Trophoblast cell (in vitro differentiated cells and primary cell): ENCODE measurements around the gene STON2.
A peak's percentile ranks its signal among the peaks of the same experiment; 100 is the strongest.

Experiments
- DNase-seq, 2 donors: peaks; one replicate each; pipeline ENCODE4 v3.0.0-alpha.2; 2016
- H2AFZ ChIP-seq: 2 replicates; pipeline ENCODE4 v1.6.1; 2013; ENCODE audit warnings: low read length, moderate library complexity, mild to moderate bottlenecking; ENCODE audit not compliant: insufficient read depth, poor library complexity
- H2AK5ac ChIP-seq: 2 replicates; pipeline ENCODE4 v1.6.1; 2013; ENCODE audit warnings: mild to moderate bottlenecking, low read length
- H2BK120ac ChIP-seq: 2 replicates; pipeline ENCODE4 v1.6.1; 2013; ENCODE audit warnings: low read length, mild to moderate bottlenecking, moderate library complexity; ENCODE audit not compliant: insufficient read depth, poor library complexity
- H2BK12ac ChIP-seq: 2 replicates; pipeline ENCODE4 v1.6.1; 2013; ENCODE audit warnings: mild to moderate bottlenecking, low read length, moderate library complexity
- H2BK5ac ChIP-seq: 2 replicates; pipeline ENCODE4 v1.6.1; 2013; ENCODE audit warnings: low read length, low read depth, moderate library complexity, mild to moderate bottlenecking; ENCODE audit not compliant: poor library complexity
- H3K14ac ChIP-seq: 2 replicates; pipeline ENCODE4 v1.6.1; 2013; ENCODE audit warnings: mild to moderate bottlenecking, low read length
- H3K18ac ChIP-seq: 2 replicates; pipeline ENCODE4 v1.6.1; 2013; ENCODE audit warnings: mild to moderate bottlenecking, low read length
- H3K23ac ChIP-seq: 2 replicates; pipeline ENCODE4 v1.6.1; 2013; ENCODE audit warnings: low read length
- H3K27ac ChIP-seq: 2 replicates; pipeline ENCODE4 v1.5.1; 2013; ENCODE audit warnings: low read depth, mild to moderate bottlenecking, inconsistent platforms, low read length, moderate library complexity
- H3K27me3 ChIP-seq: 2 replicates; pipeline ENCODE4 v1.6.1; 2013; ENCODE audit warnings: inconsistent platforms, mild to moderate bottlenecking, low read length, moderate library complexity; ENCODE audit not compliant: insufficient read depth
- H3K36me3 ChIP-seq, 2 experiments: 1 replicate in 1 of 2; 2 replicates in 1 of 2; pipeline ENCODE4 v1.6.1; 2013; ENCODE audit warnings: low read length in 2 of 2, mild to moderate bottlenecking in 2 of 2, moderate library complexity in 1 of 2; ENCODE audit not compliant: insufficient read depth in 2 of 2, control insufficient read depth in 1 of 2
- H3K4ac ChIP-seq: 2 replicates; pipeline ENCODE4 v1.6.1; 2013; ENCODE audit warnings: low read depth, mild to moderate bottlenecking, low read length, moderate library complexity
- H3K4me1 ChIP-seq, 2 experiments: 1 replicate in 1 of 2; 2 replicates in 1 of 2; pipeline ENCODE4 v1.6.1; 2013; ENCODE audit warnings: low read length in 2 of 2, mild to moderate bottlenecking in 2 of 2, moderate library complexity in 1 of 2; ENCODE audit not compliant: insufficient read depth in 2 of 2, control insufficient read depth in 1 of 2
- H3K4me2 ChIP-seq: 2 replicates; pipeline ENCODE4 v1.6.1; 2013; ENCODE audit warnings: inconsistent platforms, mild to moderate bottlenecking, low read length, moderate library complexity
- H3K4me3 ChIP-seq: 2 replicates; pipeline ENCODE4 v1.5.1; 2013; ENCODE audit warnings: mild to moderate bottlenecking, low read depth, low read length, inconsistent platforms
- H3K79me1 ChIP-seq: one replicate; pipeline ENCODE4 v1.6.1; 2013; ENCODE audit warnings: low read length
- H3K79me2 ChIP-seq: 2 replicates; pipeline ENCODE4 v1.6.1; 2013; ENCODE audit warnings: low read length, mild to moderate bottlenecking; ENCODE audit not compliant: control insufficient read depth, insufficient read depth, poor library complexity
- H3K9ac ChIP-seq: 2 replicates; pipeline ENCODE4 v1.6.1; 2013; ENCODE audit warnings: mild to moderate bottlenecking, low read length
- H3K9me3 ChIP-seq: 2 replicates; pipeline ENCODE4 v1.6.1; 2013; ENCODE audit warnings: low read depth, mild to moderate bottlenecking, control low read depth, inconsistent platforms, low read length; ENCODE audit not compliant: insufficient read depth
- H4K12ac ChIP-seq: 2 replicates; pipeline ENCODE4 v1.6.1; 2013; ENCODE audit warnings: low read depth, mild to moderate bottlenecking, low read length, moderate library complexity
- H4K8ac ChIP-seq: 2 replicates; pipeline ENCODE4 v1.6.1; 2013; ENCODE audit warnings: low read depth, mild to moderate bottlenecking, low read length, moderate library complexity
- H4K91ac ChIP-seq: one replicate; pipeline ENCODE4 v1.6.1; 2013; ENCODE audit warnings: low read depth, mild to moderate bottlenecking, low read length, moderate library complexity
- WGBS: extraction: QIAGEN DNeasy Blood & Tissue Kit; methylation state at CpG from one replicate; pipeline ENCODE4 v1.1.7; 2013; ENCODE audit warnings: missing lambda C conversion rate; ENCODE audit not compliant: insufficient read length, insufficient coverage; ENCODE audit errors: extremely low coverage; 5-methylcytosine and 5-hydroxymethylcytosine counted together

The STON2 gene

GRCh38 chr14:81429028-81429427, 28.9 kb upstream of the STON2 start:
- H2BK12ac ChIP-seq = no peak overlapping the region
- H3K9me3 ChIP-seq = no peaks in the 10 kb centered on the region
- no peak for DNase-seq
- no peak overlapping the region for H3K27ac ChIP-seq
- no peak overlapping the region for H3K23ac ChIP-seq
- peaks cover 6% of the 10 kb centered on the region in 2 experiments for H3K4me1 ChIP-seq
- H3K14ac ChIP-seq = no peak overlapping the region
- H3K4me3 ChIP-seq = no peak overlapping the region
- no peak overlapping the region for H2BK5ac ChIP-seq
- no peak overlapping the region for H2AFZ ChIP-seq
- no peak overlapping the region for H4K8ac ChIP-seq
- H3K18ac ChIP-seq = no peak overlapping the region
- H3K79me1 ChIP-seq = no peaks in the 10 kb centered on the region
- H3K27me3 ChIP-seq = no peaks in the 10 kb centered on the region
- WGBS = no CpG with 5 or more reads among the region's 1 CpG
- H4K91ac ChIP-seq = no peak overlapping the region
- H3K9ac ChIP-seq = no peak overlapping the region
- H2AK5ac ChIP-seq = no peak overlapping the region
- no peaks in the 10 kb centered on the region for H3K36me3 ChIP-seq
- no peak overlapping the region for H3K4me2 ChIP-seq
- peak overlapping the region; percentile 38 for H3K4ac ChIP-seq
- H4K12ac ChIP-seq = no peak overlapping the region
- H2BK120ac ChIP-seq = no peak overlapping the region
- H3K79me2 ChIP-seq = peaks cover 5% of the 10 kb centered on the region

GRCh38 chr14:81427348-81428058, 27.4 kb upstream of the STON2 start:
- no peak overlapping the region for H3K4me2 ChIP-seq
- no peak overlapping the region for H3K18ac ChIP-seq
- H3K27ac ChIP-seq = no peak overlapping the region
- H3K9me3 ChIP-seq = no peaks in the 10 kb centered on the region
- no peaks in the 10 kb centered on the region for H3K36me3 ChIP-seq
- H2BK5ac ChIP-seq = no peak overlapping the region
- no peak overlapping the region for H3K14ac ChIP-seq
- no peak overlapping the region for H4K12ac ChIP-seq
- peaks cover 5% of the 10 kb centered on the region for H3K79me2 ChIP-seq
- peak overlapping the region; percentile 34 for H3K4ac ChIP-seq
- no peaks in the 10 kb centered on the region for H3K27me3 ChIP-seq
- no peak overlapping the region for H3K4me3 ChIP-seq
- H3K23ac ChIP-seq = no peak overlapping the region
- no peak overlapping the region for H4K8ac ChIP-seq
- H3K9ac ChIP-seq = no peak overlapping the region
- no peak overlapping the region for H2BK120ac ChIP-seq
- no peak overlapping the region for H2AFZ ChIP-seq
- H2AK5ac ChIP-seq = no peak overlapping the region
- DNase-seq = no peak
- no peak overlapping the region for H2BK12ac ChIP-seq
- no peaks in the 10 kb centered on the region for H3K79me1 ChIP-seq
- H4K91ac ChIP-seq = no peak overlapping the region
- peaks cover 6 to 7% of the 10 kb centered on the region in 2 experiments for H3K4me1 ChIP-seq
- no CpG with 5 or more reads among the region's 8 CpGs for WGBS

- H3K79me1 ChIP-seq = no peaks in the 10 kb centered on the region
- H3K4ac ChIP-seq = no peak overlapping the region
- H3K9me3 ChIP-seq = peaks cover 1% of the 10 kb centered on the region
- H3K4me2 ChIP-seq = no peak overlapping the region
- H3K18ac ChIP-seq = no peak overlapping the region
- no peak overlapping the region for H2AFZ ChIP-seq
- no peak overlapping the region for H2BK120ac ChIP-seq
- H3K23ac ChIP-seq = no peak overlapping the region
- H3K9ac ChIP-seq = no peak overlapping the region
- H4K12ac ChIP-seq = no peak overlapping the region
- no peak overlapping the region for H4K91ac ChIP-seq
- no peak for DNase-seq
- no peaks in the 10 kb centered on the region for H3K36me3 ChIP-seq
- no peak overlapping the region for H2BK12ac ChIP-seq
- no peak overlapping the region for H4K8ac ChIP-seq
- no peak overlapping the region for H3K4me3 ChIP-seq
- H2AK5ac ChIP-seq = no peak overlapping the region
- H2BK5ac ChIP-seq = no peak overlapping the region
- H3K79me2 ChIP-seq = peaks cover 2% of the 10 kb centered on the region
- no peak overlapping the region for H3K14ac ChIP-seq
- H3K4me1 ChIP-seq = peaks cover 6 to 7% of the 10 kb centered on the region in 2 experiments
- WGBS = no CpG with 5 or more reads among the region's 6 CpGs
- H3K27me3 ChIP-seq = no peaks in the 10 kb centered on the region
- no peak overlapping the region for H3K27ac ChIP-seq
These were observed 23.4 kb upstream of the STON2 start for GRCh38 chr14:81423504-81423903.

GRCh38 chr14:81418057-81418790, 18.1 kb upstream of the STON2 start:
- H2AFZ ChIP-seq = no peak overlapping the region
- H3K79me1 ChIP-seq = no peaks in the 10 kb centered on the region
- H3K27ac ChIP-seq = no peak overlapping the region
- no peak overlapping the region for H2BK5ac ChIP-seq
- H3K27me3 ChIP-seq = no peaks in the 10 kb centered on the region
- H3K18ac ChIP-seq = no peak overlapping the region
- H2BK120ac ChIP-seq = no peak overlapping the region
- H3K4me1 ChIP-seq = peaks cover 0 to 3% of the 10 kb centered on the region in 2 experiments
- H2BK12ac ChIP-seq = no peak overlapping the region
- no peak overlapping the region for H3K9ac ChIP-seq
- peaks cover 2% of the 10 kb centered on the region for H3K79me2 ChIP-seq
- no peak overlapping the region for H3K4me2 ChIP-seq
- H4K91ac ChIP-seq = no peak overlapping the region
- peaks cover 0 to 2% of the 10 kb centered on the region in 2 experiments for H3K36me3 ChIP-seq
- no peak overlapping the region for H3K4me3 ChIP-seq
- no peak overlapping the region for H4K12ac ChIP-seq
- H3K9me3 ChIP-seq = peaks cover 5% of the 10 kb centered on the region
- H4K8ac ChIP-seq = no peak overlapping the region
- H2AK5ac ChIP-seq = no peak overlapping the region
- H3K14ac ChIP-seq = no peak overlapping the region
- no peak for DNase-seq
- no peak overlapping the region for H3K23ac ChIP-seq
- no CpG with 5 or more reads among the region's 3 CpGs for WGBS
- no peak overlapping the region for H3K4ac ChIP-seq
